Measurements from ENCODE around the gene SDF4. TPM values are rescaled to one million over a fixed set of nuclear protein-coding genes. Genes with fewer than 3 reads are reported as not detected.
A peak's percentile ranks its signal among the peaks of the same experiment; 100 is the strongest.

Gene SDF4
- polyA plus RNA-seq, 1 experiment = 109 TPM

DNA sequence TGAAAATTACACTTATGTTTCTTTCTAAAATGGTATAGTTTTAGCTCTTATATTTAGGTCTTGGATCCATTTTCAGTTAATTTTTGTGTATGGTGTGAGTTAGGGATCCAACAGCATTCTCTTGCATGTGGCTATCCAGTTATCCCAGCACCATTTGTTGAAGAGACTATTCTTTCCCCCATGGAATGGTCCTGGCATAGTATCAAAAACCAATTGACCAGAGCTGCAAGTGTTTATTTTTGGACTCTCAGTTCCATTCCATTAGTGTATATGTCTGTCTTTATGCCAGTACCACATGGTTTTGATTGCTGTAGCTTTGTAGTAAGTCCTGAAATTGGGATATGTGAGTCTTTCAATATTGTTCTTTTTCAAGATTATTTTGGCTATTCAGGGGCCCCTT is 43.9 kb downstream of the SDF4 start:
- CTCF ChIA-PET = no interaction called here
- H3K27me3 ChIP-seq (ENCODE audit: control insufficient read depth, insufficient read depth, low read length) = peaks cover 2% of the 10 kb centered on the region
- H3K27ac ChIP-seq (ENCODE audit: low read depth, low read length) = no peak overlapping the region
- peaks cover 14% of the 10 kb centered on the region for H3K9me3 ChIP-seq (ENCODE audit: control insufficient read depth, insufficient read depth, low read length)
- POLR2A ChIA-PET = no interaction called here
- no peak overlapping the region for H3K4me3 ChIP-seq (ENCODE audit: low read depth, low read length)
- DNase-seq (ENCODE audit: low read depth, low spot score) = peak; percentile 29
- TF ChIP-seq, protein P1, sequence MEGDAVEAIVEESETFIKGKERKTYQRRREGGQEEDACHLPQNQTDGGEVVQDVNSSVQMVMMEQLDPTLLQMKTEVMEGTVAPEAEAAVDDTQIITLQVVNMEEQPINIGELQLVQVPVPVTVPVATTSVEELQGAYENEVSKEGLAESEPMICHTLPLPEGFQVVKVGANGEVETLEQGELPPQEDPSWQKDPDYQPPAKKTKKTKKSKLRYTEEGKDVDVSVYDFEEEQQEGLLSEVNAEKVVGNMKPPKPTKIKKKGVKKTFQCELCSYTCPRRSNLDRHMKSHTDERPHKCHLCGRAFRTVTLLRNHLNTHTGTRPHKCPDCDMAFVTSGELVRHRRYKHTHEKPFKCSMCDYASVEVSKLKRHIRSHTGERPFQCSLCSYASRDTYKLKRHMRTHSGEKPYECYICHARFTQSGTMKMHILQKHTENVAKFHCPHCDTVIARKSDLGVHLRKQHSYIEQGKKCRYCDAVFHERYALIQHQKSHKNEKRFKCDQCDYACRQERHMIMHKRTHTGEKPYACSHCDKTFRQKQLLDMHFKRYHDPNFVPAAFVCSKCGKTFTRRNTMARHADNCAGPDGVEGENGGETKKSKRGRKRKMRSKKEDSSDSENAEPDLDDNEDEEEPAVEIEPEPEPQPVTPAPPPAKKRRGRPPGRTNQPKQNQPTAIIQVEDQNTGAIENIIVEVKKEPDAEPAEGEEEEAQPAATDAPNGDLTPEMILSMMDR (IDR thresholded peaks at IDR 0.05; ENCODE audit: low read depth, low read length) = no peak

DNA sequence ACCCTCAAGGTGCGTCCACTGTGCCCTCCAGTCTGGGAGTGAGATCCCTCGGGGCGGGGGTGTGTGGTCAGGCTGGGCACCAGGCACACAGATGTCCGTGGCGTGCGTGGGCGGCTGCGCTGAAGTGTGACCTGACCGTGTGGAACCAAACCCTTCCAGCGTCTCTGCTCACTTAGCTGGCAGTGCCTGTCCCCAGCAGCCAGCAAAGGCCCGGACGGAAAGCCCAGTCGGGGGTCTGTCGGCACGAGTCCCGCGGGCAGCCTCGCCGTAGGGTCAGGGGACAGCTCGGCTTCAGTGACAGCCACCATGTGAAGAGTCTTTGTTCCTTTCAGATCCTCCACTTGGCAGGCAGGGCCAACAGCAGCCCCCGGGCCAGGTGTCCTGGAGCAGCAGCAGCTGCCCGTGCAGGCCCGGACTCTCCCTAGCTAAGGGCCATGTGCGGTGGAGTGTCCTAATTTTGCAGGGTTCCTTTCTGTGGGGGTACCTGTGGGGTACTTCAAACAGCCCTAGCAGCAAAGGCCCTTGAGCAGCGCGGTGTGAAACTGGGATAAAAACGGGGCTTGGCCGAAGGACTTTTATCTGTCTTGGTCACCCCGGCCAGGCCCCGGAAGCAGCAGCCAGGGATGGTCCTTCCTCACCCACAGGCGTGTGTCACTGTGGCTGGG is 46.6 kb downstream of the SDF4 start:
- Histone ChIP-seq H3K27me3 (ENCODE audit: control insufficient read depth, insufficient read depth, low read length) (peaks cover 2% of the 10 kb centered on the region), H3K27ac (ENCODE audit: low read depth, low read length) (no peak overlapping the region), H3K9me3 (ENCODE audit: control insufficient read depth, insufficient read depth, low read length) (peaks cover 8% of the 10 kb centered on the region; the same call in 1 of the 2 replicates), H3K4me3 (ENCODE audit: low read depth, low read length) (no peak overlapping the region)
- no peak for DNase-seq (ENCODE audit: low read depth, low spot score)
- ChIA-PET CTCF (no interaction called here), POLR2A (no interaction called here)
- TF ChIP-seq, protein P1 (IDR thresholded peaks at IDR 0.05; ENCODE audit: low read depth, low read length) = no peak

DNA sequence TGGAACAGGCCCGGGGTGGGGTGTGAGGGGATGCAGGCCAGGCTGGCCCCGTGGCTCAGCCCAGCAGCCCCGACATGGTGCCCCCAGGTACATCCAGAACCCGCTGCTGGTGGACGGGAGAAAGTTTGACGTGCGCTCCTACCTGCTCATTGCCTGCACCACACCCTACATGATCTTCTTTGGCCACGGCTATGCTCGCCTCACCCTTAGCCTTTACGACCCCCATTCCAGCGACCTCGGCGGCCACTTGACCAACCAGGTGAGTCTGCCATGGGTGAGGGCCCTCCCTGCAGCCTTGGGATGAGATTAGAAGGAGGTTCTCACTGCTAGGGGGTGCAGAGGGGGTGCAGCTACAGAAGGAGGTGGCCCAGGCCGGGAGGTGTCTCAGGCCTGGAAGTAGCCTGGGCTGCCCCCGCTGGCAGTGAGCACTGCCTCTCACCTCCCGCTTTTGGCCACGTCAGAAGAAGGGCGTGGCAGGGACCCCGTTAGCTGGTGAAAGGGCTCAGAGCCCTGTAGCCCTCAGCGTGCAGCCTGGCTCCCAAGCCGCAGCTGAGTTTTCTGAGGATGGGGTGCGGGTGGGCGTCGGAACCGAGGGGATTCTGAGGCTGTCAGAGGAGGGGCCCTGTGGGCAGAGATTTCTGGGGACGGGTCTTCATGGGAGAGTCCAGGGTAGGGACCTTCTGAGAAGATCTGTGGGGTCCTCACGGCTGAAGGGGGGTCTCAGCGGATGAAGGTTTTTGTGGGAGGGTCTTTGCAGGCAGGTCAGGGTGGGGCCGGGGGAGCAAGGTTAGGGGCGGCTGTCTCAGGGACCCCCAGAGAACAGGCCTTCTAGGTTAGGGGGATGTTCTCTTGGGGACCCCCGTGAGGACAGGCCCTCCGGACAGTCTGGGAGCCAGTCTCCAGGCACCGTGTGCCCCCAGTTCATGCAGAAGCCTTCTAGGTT is 47.7 kb downstream of the SDF4 start:
- CTCF ChIA-PET = no interaction called here
- POLR2A ChIA-PET = no interaction called here
- Histone ChIP-seq H3K9me3 (ENCODE audit: control insufficient read depth, insufficient read depth, low read length) (peaks cover 8% of the 10 kb centered on the region; the same call in 1 of the 2 replicates), H3K4me3 (ENCODE audit: low read depth, low read length) (no peak overlapping the region), H3K27ac (ENCODE audit: low read depth, low read length) (no peak overlapping the region), H3K27me3 (ENCODE audit: control insufficient read depth, insufficient read depth, low read length) (peaks cover 2% of the 10 kb centered on the region)
- TF ChIP-seq, protein P1 (IDR thresholded peaks at IDR 0.05; ENCODE audit: low read depth, low read length) = no peak
- no peak for DNase-seq (ENCODE audit: low read depth, low spot score)

DNA sequence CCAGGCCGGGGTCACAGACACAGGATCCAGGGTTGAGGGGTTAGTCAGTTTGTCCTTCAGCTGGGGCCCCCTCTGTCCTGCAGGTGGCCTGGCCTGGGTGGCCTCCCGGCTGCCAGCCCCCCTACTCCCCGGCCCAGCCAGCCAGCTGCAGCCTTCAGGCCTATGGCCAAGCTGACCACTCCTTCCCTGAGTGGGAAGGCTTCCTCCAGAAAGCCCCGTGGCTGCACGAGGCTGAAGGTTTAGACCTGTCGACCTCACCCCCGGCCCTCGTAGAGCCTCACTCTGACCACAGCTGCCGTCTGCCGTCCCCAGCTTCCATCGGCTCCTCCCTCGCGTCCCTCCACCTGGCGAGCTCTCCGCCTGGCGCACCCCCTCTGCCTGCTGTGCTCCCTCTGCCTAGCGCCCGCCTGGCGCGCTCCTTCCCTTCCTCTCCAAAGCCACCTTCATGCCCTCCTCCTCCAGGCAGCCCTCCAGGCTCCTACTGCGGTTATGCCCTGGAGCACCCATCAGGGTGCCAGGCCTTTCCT is 48.5 kb downstream of the SDF4 start:
- no peak for DNase-seq (ENCODE audit: low read depth, low spot score)
- Histone ChIP-seq H3K9me3 (ENCODE audit: control insufficient read depth, insufficient read depth, low read length) (peaks cover 8% of the 10 kb centered on the region; the same call in 1 of the 2 replicates), H3K4me3 (ENCODE audit: low read depth, low read length) (no peak overlapping the region), H3K27me3 (ENCODE audit: control insufficient read depth, insufficient read depth, low read length) (peaks cover 2% of the 10 kb centered on the region), H3K27ac (ENCODE audit: low read depth, low read length) (no peak overlapping the region)
- TF ChIP-seq, protein P1 (IDR thresholded peaks at IDR 0.05; ENCODE audit: low read depth, low read length) = no peak
- POLR2A ChIA-PET = no interaction called here
- CTCF ChIA-PET = no interaction called here

Measured in AG04450 (cell line).